Esophagus muscularis mucosa (tissue), 4 donors: ENCODE data around the gene RPS6KA2. TPM values are rescaled to one million over a fixed set of nuclear protein-coding genes. Genes with fewer than 3 reads are reported as not detected.
"Not testable (repeated sequence)": the region's sequence is repeated elsewhere in the genome, so short reads cannot be mapped to it uniquely, and the experiment has no call there.

ENCODE experiments used
- DNase-seq: peaks from one replicate; pipeline ENCODE4 v3.0.0-alpha.2; 2017; ENCODE audit errors: extremely low spot score
- H3K27ac ChIP-seq, 4 donors: fragments of 200-600 bp; sonication (generic); replicated peaks in 1 of 4; 1 replicate in 3 of 4; 2 replicates in 1 of 4; pipeline ENCODE4 v1.5.1; 2016 to 2019; ENCODE audit warnings: mild to moderate bottlenecking in 1 of 4
- H3K27me3 ChIP-seq, 4 donors: fragments of 200-600 bp; sonication (generic); one replicate each; pipeline versions ENCODE4 v1.5.1 to v1.6.0; 2016 to 2019
- H3K36me3 ChIP-seq, 4 donors: fragments of 200-600 bp; sonication (generic); one replicate each; pipeline ENCODE4 v1.5.1; 2016 to 2019
- H3K4me1 ChIP-seq, 4 donors: fragments of 200-600 bp; sonication (generic); one replicate each; pipeline ENCODE4 v1.5.1; 2016 to 2019
- H3K4me3 ChIP-seq, 4 donors: fragments of 200-600 bp; sonication (generic); 1 replicate in 2 of 4; 2 replicates in 2 of 4; pipeline ENCODE4 v1.5.1; 2016 to 2019; ENCODE audit warnings: mild to moderate bottlenecking in 4 of 4, moderate library complexity in 1 of 4
- H3K9me3 ChIP-seq, 4 donors: fragments of 200-600 bp; sonication (generic); 1 replicate in 3 of 4; 2 replicates in 1 of 4; pipeline ENCODE4 v1.5.1; 2016 to 2019
- CTCF ChIP-seq, 3 experiments: fragments of 200-600 bp in 2 of 3; fragments of 450-650 bp in 1 of 3; sonication (generic) in 2 of 3; IDR thresholded peaks; one replicate each; pipeline ENCODE4 v1.5.1; 2017 to 2019; ENCODE audit warnings: antibody characterized with exemption in 3 of 3, mild to moderate bottlenecking in 2 of 3, moderate library complexity in 1 of 3
- EP300 ChIP-seq: sonication (generic); formaldehyde crosslinking; IDR thresholded peaks from one replicate; pipeline ENCODE4 v1.6.1; 2017; ENCODE audit warnings: antibody characterized with exemption
- POLR2A ChIP-seq: fragments of 450-650 bp; IDR thresholded peaks from one replicate; pipeline ENCODE4 v1.6.1; 2017; ENCODE audit warnings: antibody characterized with exemption, moderate library complexity, mild to moderate bottlenecking, low read depth
- POLR2AphosphoS5 ChIP-seq, 2 donors: sonication (generic); formaldehyde crosslinking; IDR thresholded peaks; one replicate each; pipeline ENCODE4 v1.6.1; 2017; ENCODE audit warnings: antibody characterized with exemption in 2 of 2
- WGBS: methylation state at CpG from one replicate; pipeline ENCODE4 v1.1.5; 2018; 5-methylcytosine and 5-hydroxymethylcytosine counted together
- intact Hi-C: fragments of 100-400 bp; cut with DNase I; formaldehyde crosslinking; loops from one replicate; pipeline ENCODE4 v1.15.1; 2023
- total RNA-seq, 4 donors: library from RNA; depleted of rRNA; stranded (reverse); fragments of >200 nt; gene quantifications; one replicate each; pipeline versions ENCODE4 v1.1.0 to v1.2.1, GENCODE V29; 2016

RPS6KA2 gene
- total RNA-seq, 4 donors from 2014 or later: 83.9 to 126 (median 112) TPM

GRCh38 chr6:166400649-166401250 lies 226.3 kb downstream of the RPS6KA2 start:
- H3K4me3 ChIP-seq, H3K36me3 ChIP-seq, DNase-seq, intact Hi-C loops, H3K4me1 ChIP-seq, H3K9me3 ChIP-seq, H3K27ac ChIP-seq: not testable (repeated sequence)
- TF ChIP-seq CTCF (IDR thresholded peaks at IDR 0.05): peak; percentile 76 to 81 (median 78)
- H3K27me3 ChIP-seq: peaks cover 0 to 40% (median 5%) of the 10 kb centered on the region in 4 donors
- 40% methylated on average over 7 of the region's 16 CpGs for WGBS

GRCh38 chr6:166400181-166400580 lies 226.9 kb downstream of the RPS6KA2 start:
- Histone ChIP-seq H3K4me1 (peaks cover 3 to 8% (median 6%) of the 10 kb centered on the region in 4 donors), H3K27me3 (peaks cover 0 to 46% (median 5%) of the 10 kb centered on the region in 4 donors), H3K4me3 (no peak overlapping the region), H3K27ac (no peak overlapping the region), H3K9me3 (no peaks in the 10 kb centered on the region), H3K36me3 (no peaks in the 10 kb centered on the region)
- WGBS: 88% methylated on average over 2 of the region's 2 CpGs
- no peak for DNase-seq
- intact Hi-C loops: no loop called here
- TF ChIP-seq POLR2AphosphoS5 (IDR thresholded peaks at IDR 0.05) (no peak), EP300 (no peak), CTCF (IDR thresholded peaks at IDR 0.05) (no peak), POLR2A (no peak)

GRCh38 chr6:166398348-166398747 lies 228.7 kb downstream of the RPS6KA2 start:
- intact Hi-C loops: loop anchor here (2.0 kb wide), 1 partner anchor 122 kb away; no protein-coding TSS in a partner anchor
- Histone ChIP-seq H3K4me1 (peaks cover 3 to 8% (median 6%) of the 10 kb centered on the region in 4 donors), H3K9me3 (no peaks in the 10 kb centered on the region), H3K36me3 (no peaks in the 10 kb centered on the region), H3K4me3 (no peak overlapping the region), H3K27ac (no peak overlapping the region), H3K27me3 (peaks cover 0 to 51% (median 5%) of the 10 kb centered on the region in 4 donors)
- WGBS: 78% methylated on average over 3 of the region's 3 CpGs
- TF ChIP-seq POLR2AphosphoS5 (IDR thresholded peaks at IDR 0.05) (no peak), EP300 (no peak)
- no peak for DNase-seq

GRCh38 chr6:166397849-166398248 lies 229.2 kb downstream of the RPS6KA2 start:
- Histone ChIP-seq H3K27me3 (peaks cover 0 to 54% (median 5%) of the 10 kb centered on the region in 4 donors), H3K36me3 (no peaks in the 10 kb centered on the region)

GRCh38 chr6:166395778-166396177 lies 231.3 kb downstream of the RPS6KA2 start:
- WGBS: 86% methylated on average over 5 of the region's 6 CpGs
- no peak for TF ChIP-seq EP300
- no peak for TF ChIP-seq POLR2A
- TF ChIP-seq CTCF (IDR thresholded peaks at IDR 0.05): no peak
- TF ChIP-seq POLR2AphosphoS5 (IDR thresholded peaks at IDR 0.05): no peak
- Histone ChIP-seq H3K9me3 (no peaks in the 10 kb centered on the region), H3K36me3 (no peaks in the 10 kb centered on the region), H3K27ac (no peak overlapping the region), H3K4me1 (peaks cover 3 to 5% (median 4%) of the 10 kb centered on the region in 4 donors), H3K4me3 (no peak overlapping the region), H3K27me3 (peaks cover 0 to 54% (median 5%) of the 10 kb centered on the region in 4 donors)
- intact Hi-C loops: no loop called here
- peak; percentile 66 for DNase-seq

More at GRCh38 chr6:166397849-166398248, 229.2 kb downstream of the RPS6KA2 start:
- H3K4me1 ChIP-seq: peaks cover 3 to 8% (median 6%) of the 10 kb centered on the region in 4 donors
- intact Hi-C loops: loop anchor here (2.0 kb wide), 1 partner anchor 121 kb away; no protein-coding TSS in a partner anchor
- H3K27ac ChIP-seq: no peak overlapping the region
- H3K4me3 ChIP-seq: no peak overlapping the region
- DNase-seq: no peak
- TF ChIP-seq POLR2A (no peak), EP300 (no peak), CTCF (IDR thresholded peaks at IDR 0.05) (no peak), POLR2AphosphoS5 (IDR thresholded peaks at IDR 0.05) (no peak)
- no peaks in the 10 kb centered on the region for H3K9me3 ChIP-seq
- 94% methylated on average over 3 of the region's 4 CpGs for WGBS
